GM11168 (cell line): ENCODE measurements around the gene CIDEC.
"Not testable (repeated sequence)": the region's sequence is repeated elsewhere in the genome, so short reads cannot be mapped to it uniquely, and the experiment has no call there.

Experiments
- in situ Hi-C: fragments of 300-500 bp; cut with MboI; formaldehyde crosslinking; loops from one replicate; pipeline ENCODE4 v1.12.0; 2022; ENCODE audit warnings: low sequenced_read_pairs; ENCODE audit not compliant: unreplicated experiment

Gene CIDEC

GRCh38 chr3:9851926-9852325 lies 28.1 kb downstream of the CIDEC start:
- in situ Hi-C loops = not testable (repeated sequence)

- in situ Hi-C loops = not testable (repeated sequence)
Measured at GRCh38 chr3:9851383-9851782, 28.7 kb downstream of the CIDEC start.

GRCh38 chr3:9848860-9849259 lies 31.2 kb downstream of the CIDEC start:
- in situ Hi-C loops = not testable (repeated sequence)

GRCh38 chr3:9847870-9848269 lies 32.2 kb downstream of the CIDEC start:
- in situ Hi-C loops = not testable (repeated sequence)

- in situ Hi-C loops = no loop called here
Measured at GRCh38 chr3:9846931-9847488, 33.0 kb downstream of the CIDEC start.

- in situ Hi-C loops = no loop called here
Measured at GRCh38 chr3:9846231-9846630, 33.8 kb downstream of the CIDEC start.

- in situ Hi-C loops = no loop called here
Measured at GRCh38 chr3:9843715-9844438, 36.2 kb downstream of the CIDEC start, which contains the start of gene RPUSD3. RPUSD3 (minus strand) TSS chr3:9844008; CDS start chr3:9843990, 18 bp downstream.

GRCh38 chr3:9841015-9841414 lies 39.0 kb downstream of the CIDEC start:
- in situ Hi-C loops = no loop called here

- in situ Hi-C loops = no loop called here
Measured at GRCh38 chr3:9838856-9839255, 41.2 kb downstream of the CIDEC start.

- in situ Hi-C loops = no loop called here
Measured at GRCh38 chr3:9837701-9838582, 42.1 kb downstream of the CIDEC start.

GRCh38 chr3:9834520-9835380 lies 45.3 kb downstream of the CIDEC start:
- in situ Hi-C loops = no loop called here

GRCh38 chr3:9833078-9833477 lies 47.0 kb downstream of the CIDEC start:
- in situ Hi-C loops = no loop called here

- in situ Hi-C loops = no loop called here
Measured at GRCh38 chr3:9831253-9831652, 48.8 kb downstream of the CIDEC start.

- in situ Hi-C loops = no loop called here
Measured at GRCh38 chr3:9828801-9829755, 51.0 kb downstream of the CIDEC start.

- in situ Hi-C loops = no loop called here
Measured at GRCh38 chr3:9826815-9827573, 53.1 kb downstream of the CIDEC start.

GRCh38 chr3:9825451-9826040 lies 54.5 kb downstream of the CIDEC start:
- in situ Hi-C loops = no loop called here

GRCh38 chr3:9820946-9821345 lies 59.1 kb downstream of the CIDEC start:
- in situ Hi-C loops = no loop called here

GRCh38 chr3:9820543-9820942 lies 59.5 kb downstream of the CIDEC start:
- in situ Hi-C loops = no loop called here
